GM23248 (cell line): Measurements from ENCODE around the gene ZNF513. TPM values are rescaled to one million over a fixed set of nuclear protein-coding genes. Genes with fewer than 3 reads are reported as not detected.

Experiments
- DNase-seq: peaks from one replicate; pipeline ENCODE4 v3.0.0-alpha.2; 2015
- H2AFZ ChIP-seq: fragments of 200-600 bp; sonication (generic); 2 replicates; pipeline ENCODE4 v1.6.1; 2016; ENCODE audit warnings: antibody characterized with exemption
- H3F3A ChIP-seq: fragments of 200-600 bp; sonication (generic); 2 replicates; pipeline ENCODE4 v1.6.1; 2016; ENCODE audit warnings: mild to moderate bottlenecking, antibody characterized with exemption, mixed run types; ENCODE audit not compliant: insufficient read depth
- H3K27ac ChIP-seq: fragments of 200-600 bp; sonication (generic); 2 replicates; pipeline ENCODE4 v1.5.1; 2016; ENCODE audit warnings: mild to moderate bottlenecking
- H3K27me3 ChIP-seq: fragments of 200-600 bp; sonication (generic); replicated peaks from 2 replicates; pipeline ENCODE4 v1.6.1; 2016; ENCODE audit warnings: mild to moderate bottlenecking; ENCODE audit not compliant: insufficient read depth
- H3K36me3 ChIP-seq: fragments of 200-600 bp; sonication (generic); 2 replicates; pipeline ENCODE4 v1.6.1; 2016; ENCODE audit warnings: low read depth, mild to moderate bottlenecking
- H3K4me1 ChIP-seq: fragments of 200-600 bp; sonication (generic); 2 replicates; pipeline ENCODE4 v1.6.1; 2016; ENCODE audit warnings: mild to moderate bottlenecking; ENCODE audit not compliant: insufficient read depth
- H3K4me2 ChIP-seq: fragments of 200-600 bp; sonication (generic); one replicate; pipeline ENCODE4 v1.6.1; 2016; ENCODE audit warnings: mild to moderate bottlenecking; ENCODE audit not compliant: unreplicated experiment
- H3K4me3 ChIP-seq: fragments of 200-600 bp; sonication (generic); 2 replicates; pipeline ENCODE4 v1.5.1; 2016; ENCODE audit warnings: mild to moderate bottlenecking
- H3K79me2 ChIP-seq: fragments of 200-600 bp; sonication (generic); 2 replicates; pipeline ENCODE4 v1.6.1; 2016; ENCODE audit warnings: mild to moderate bottlenecking; ENCODE audit not compliant: insufficient read depth
- H3K9ac ChIP-seq: fragments of 200-600 bp; sonication (generic); 2 replicates; pipeline ENCODE4 v1.6.1; 2016; ENCODE audit warnings: mild to moderate bottlenecking
- H3K9me2 ChIP-seq: fragments of 200-600 bp; sonication (generic); 2 replicates; pipeline ENCODE4 v1.6.1; 2016; ENCODE audit warnings: mixed run types, mild to moderate bottlenecking, moderate library complexity; ENCODE audit not compliant: insufficient read depth
- H3K9me3 ChIP-seq: fragments of 200-600 bp; sonication (generic); one replicate; pipeline ENCODE4 v1.6.1; 2017; ENCODE audit warnings: low read depth
- H4K20me1 ChIP-seq: fragments of 200-600 bp; sonication (generic); 2 replicates; pipeline ENCODE4 v1.6.0; 2016; ENCODE audit not compliant: insufficient read depth
- EZH2 ChIP-seq: fragments of 200-600 bp; sonication (generic); IDR thresholded peaks from 2 replicates; pipeline ENCODE4 v1.6.1; 2018; ENCODE audit warnings: antibody characterized with exemption, mild to moderate bottlenecking; ENCODE audit not compliant: insufficient read depth, poor library complexity, severe bottlenecking
- EZH2phosphoT487 ChIP-seq: fragments of 200-600 bp; sonication (generic); IDR thresholded peaks from 2 replicates; pipeline ENCODE4 v1.6.1; 2018; ENCODE audit warnings: antibody characterized with exemption, moderate library complexity, mild to moderate bottlenecking, low read depth; ENCODE audit not compliant: insufficient read depth
- WGBS, 2 experiments: methylation state at CpG; one replicate each; pipeline ENCODE4 v1.1.6; 2015 to 2017; ENCODE audit warnings: low lambda C conversion rate in 2 of 2, low coverage in 1 of 2; ENCODE audit errors: missing lambda C conversion rate in 2 of 2; 5-methylcytosine and 5-hydroxymethylcytosine counted together
- in situ Hi-C: fragments of 300-500 bp; cut with MboI; formaldehyde crosslinking; loops from 2 replicates; pipeline ENCODE4 v1.15.0; 2020
- polyA plus RNA-seq: library from polyadenylated mRNA; unstranded; fragments of >200 nt; fragmentation: Nextera tagmentation; extraction: Ambion mirVana; gene quantifications from 2 replicates; pipeline ENCODE4 v1.2.1, GENCODE V29; 2016
- total RNA-seq: library from RNA; depleted of rRNA; stranded (reverse); fragments of >200 nt; shearing (Covaris generic); gene quantifications from 2 replicates; pipeline ENCODE4 v1.2.3, GENCODE V29; 2014

ZNF513 gene
- total and polyA plus RNA-seq, 2 experiments from 2014 or later = 6.0 to 9.5 TPM

- Histone ChIP-seq H3K36me3 (peaks cover 12% of the 10 kb centered on the region; the same call in 1 of the 2 replicates), H2AFZ (no peak overlapping the region), H3K9me2 (no peaks in the 10 kb centered on the region), H4K20me1 (no peaks in the 10 kb centered on the region), H3K4me1 (peaks cover 8% of the 10 kb centered on the region), H3K9ac (no peak overlapping the region), H3K79me2 (peaks cover 59% of the 10 kb centered on the region), H3K9me3 (no peaks in the 10 kb centered on the region), H3F3A (peaks cover 32% of the 10 kb centered on the region), H3K27me3 (no peaks in the 10 kb centered on the region), H3K4me2 (no peak overlapping the region), H3K27ac (0 out of 2 replicates have a peak overlapping the region, but pooled peaks have one; percentile 4), H3K4me3 (no peak overlapping the region)
- DNase-seq = peak; percentile 40
- no peak for TF ChIP-seq EZH2phosphoT487
- TF ChIP-seq EZH2 = no peak
- 78 to 84% methylated on average over 28 to 29 of the region's 29 CpGs for WGBS, 2 experiments
- in situ Hi-C loops = no loop called here
Measured at GRCh38 chr2:27378096-27378808, 2.3 kb downstream of the ZNF513 start.

- Histone ChIP-seq H3K4me1 (peaks cover 8% of the 10 kb centered on the region), H3K9me3 (no peaks in the 10 kb centered on the region), H4K20me1 (no peaks in the 10 kb centered on the region), H3K79me2 (peaks cover 65% of the 10 kb centered on the region), H3K9me2 (no peaks in the 10 kb centered on the region), H3K27me3 (no peaks in the 10 kb centered on the region), H2AFZ (no peak overlapping the region), H3K36me3 (peaks cover 17% of the 10 kb centered on the region), H3K4me2 (no peak overlapping the region), H3F3A (peaks cover 27% of the 10 kb centered on the region), H3K4me3 (no peak overlapping the region), H3K27ac (0 out of 2 replicates have a peak overlapping the region, but pooled peaks have one; percentile 4), H3K9ac (no peak overlapping the region)
- no peak for DNase-seq
- in situ Hi-C loops = no loop called here
- WGBS, 2 experiments = 91 to 94% methylated on average over 18 of the region's 18 CpGs
- no peak for TF ChIP-seq EZH2phosphoT487
- TF ChIP-seq EZH2 = no peak
Measured at GRCh38 chr2:27377618-27378095, 2.9 kb downstream of the ZNF513 start.

GRCh38 chr2:27376866-27377617 is 3.5 kb downstream of the ZNF513 start:
- 63 to 68% methylated on average over 10 of the region's 10 CpGs for WGBS, 2 experiments
- Histone ChIP-seq H4K20me1 (no peaks in the 10 kb centered on the region), H3K4me1 (peaks cover 13% of the 10 kb centered on the region), H3K9me2 (no peaks in the 10 kb centered on the region), H3K4me3 (no peak overlapping the region), H3F3A (peaks cover 26% of the 10 kb centered on the region), H3K9ac (no peak overlapping the region), H3K27ac (no peak overlapping the region), H3K36me3 (peaks cover 17% of the 10 kb centered on the region), H3K9me3 (no peaks in the 10 kb centered on the region), H2AFZ (no peak overlapping the region), H3K4me2 (no peak overlapping the region), H3K79me2 (peaks cover 72% of the 10 kb centered on the region), H3K27me3 (no peaks in the 10 kb centered on the region)
- TF ChIP-seq EZH2phosphoT487 = no peak
- TF ChIP-seq EZH2 = no peak
- DNase-seq = no peak
- in situ Hi-C loops = no loop called here

GRCh38 chr2:27376151-27376865 is 4.2 kb downstream of the ZNF513 start:
- Histone ChIP-seq H3K36me3 (peaks cover 17% of the 10 kb centered on the region), H3K9me3 (no peaks in the 10 kb centered on the region), H3K9ac (no peak overlapping the region), H3K79me2 (peaks cover 79% of the 10 kb centered on the region), H2AFZ (no peak overlapping the region), H3K4me2 (no peak overlapping the region), H4K20me1 (no peaks in the 10 kb centered on the region), H3K4me1 (peaks cover 18% of the 10 kb centered on the region), H3K4me3 (no peak overlapping the region), H3K9me2 (no peaks in the 10 kb centered on the region), H3F3A (peaks cover 26% of the 10 kb centered on the region), H3K27ac (no peak overlapping the region), H3K27me3 (no peaks in the 10 kb centered on the region)
- no peak for DNase-seq
- in situ Hi-C loops = no loop called here
- 79 to 80% methylated on average over 16 of the region's 16 CpGs for WGBS, 2 experiments
- TF ChIP-seq EZH2phosphoT487 = no peak
- TF ChIP-seq EZH2 = no peak
